Choroid plexus epithelial cell (primary cell): ENCODE measurements around the gene TNS2.

Experiments
- DNase-seq: peaks from one replicate; pipeline ENCODE4 v3.0.0-alpha.2; 2010; ENCODE audit warnings: low read depth
- H3K4me3 ChIP-seq: 2 replicates; pipeline ENCODE4 v1.5.1; 2011; ENCODE audit warnings: low read depth, mild to moderate bottlenecking, control low read depth, low read length, moderate library complexity
- CTCF ChIP-seq: conservative IDR thresholded peaks from 2 replicates; pipeline ENCODE4 v1.5.1; 2011; ENCODE audit warnings: low read depth, mild to moderate bottlenecking, control low read depth, inconsistent platforms, low read length, moderate library complexity

Gene TNS2

GRCh38 chr12:53044896-53045695 is 4.8 kb upstream of the TNS2 start:
- no peak overlapping the region for H3K4me3 ChIP-seq
- TF ChIP-seq CTCF: no peak
- no peak for DNase-seq

- H3K4me3 ChIP-seq: no peak overlapping the region
- DNase-seq: no peak
- TF ChIP-seq CTCF: no peak
These were observed 4.2 kb upstream of the TNS2 start for GRCh38 chr12:53045696-53046045.

GRCh38 chr12:53046655-53047220 is 3.1 kb upstream of the TNS2 start:
- TF ChIP-seq CTCF: no peak
- peak; percentile 88 for DNase-seq
- H3K4me3 ChIP-seq: peak overlapping the region; percentile 72

GRCh38 chr12:53047221-53048032 is 2.4 kb upstream of the TNS2 start:
- DNase-seq: peak; percentile 84
- TF ChIP-seq CTCF: no peak
- H3K4me3 ChIP-seq: peak overlapping the region; percentile 72

- H3K4me3 ChIP-seq: peak overlapping the region; percentile 72
- no peak for TF ChIP-seq CTCF
- DNase-seq: no peak
These were observed 1.7 kb upstream of the TNS2 start for GRCh38 chr12:53048033-53048779.

- peak overlapping the region; percentile 70 for H3K4me3 ChIP-seq
- DNase-seq: peak; percentile 79
- TF ChIP-seq CTCF: no peak
These were observed 974 bp upstream of the TNS2 start for GRCh38 chr12:53048780-53049401.
